Measurements from ENCODE around the gene PINK1.
"Not testable (repeated sequence)": the region's sequence is repeated elsewhere in the genome, so short reads cannot be mapped to it uniquely, and the experiment has no call there.

Gene PINK1

GRCh38 chr1:20633190-20634064 is at the start of gene PINK1:
Gene PINK1 (plus strand): TSS chr1:20633458. CDS start chr1:20633549, 91 bp downstream.
- DNase-seq = peak; percentile 82

DNA sequence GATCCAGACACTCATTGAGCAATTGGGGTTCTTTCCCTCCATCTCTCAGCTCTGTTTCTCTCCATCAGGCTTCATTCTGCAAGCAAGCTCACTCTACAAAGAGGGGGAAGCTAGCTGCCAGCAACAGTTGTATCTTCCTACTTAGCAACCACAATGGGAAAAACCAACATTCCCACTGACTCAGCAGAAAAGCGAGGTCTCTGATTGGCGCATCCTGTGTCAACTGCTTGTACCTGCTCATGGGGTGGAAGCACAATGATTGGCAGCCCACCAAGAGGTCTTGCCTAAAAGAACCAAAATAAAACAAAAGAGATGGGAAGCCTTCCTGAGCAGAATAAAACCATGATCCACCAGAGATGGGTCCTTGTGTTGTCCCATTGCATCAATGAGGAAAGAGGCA is 48.4 kb upstream of the PINK1 start:
- DNase-seq = no peak

DNA sequence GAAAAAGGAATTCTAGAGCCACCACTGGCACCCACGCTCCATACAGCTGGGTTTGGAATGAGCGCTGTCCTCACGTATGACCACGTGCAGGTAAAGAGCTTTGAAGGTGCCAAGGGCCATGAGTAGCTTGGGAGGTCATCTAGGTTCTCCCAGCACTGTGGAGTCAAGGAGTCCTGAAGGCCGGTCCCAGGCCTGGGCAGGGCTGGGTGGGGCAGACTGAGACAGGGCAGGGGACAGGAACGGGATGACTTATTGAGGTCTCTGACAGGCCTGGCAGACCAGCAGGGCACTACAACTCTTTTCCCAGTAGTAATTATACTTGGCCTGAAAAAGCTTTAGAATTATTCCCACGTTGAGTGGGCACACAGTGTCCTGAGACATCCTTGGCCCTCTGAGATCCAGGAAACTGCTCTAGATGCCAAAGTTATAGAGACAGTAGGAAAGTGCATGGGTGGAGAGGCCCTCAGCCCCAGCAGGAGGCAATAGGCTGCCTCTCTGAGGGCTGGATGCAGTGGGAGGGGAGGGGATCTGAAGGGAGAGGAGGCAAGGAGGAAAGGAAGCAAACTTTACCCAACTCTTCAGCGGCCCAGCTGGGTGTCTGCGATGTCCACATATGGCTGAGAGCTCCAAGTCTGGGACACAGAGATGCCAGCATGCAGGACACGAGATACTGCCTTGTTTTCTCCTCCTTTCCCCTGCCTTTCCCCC is 46.2 kb upstream of the PINK1 start:
- DNase-seq = no peak

DNA sequence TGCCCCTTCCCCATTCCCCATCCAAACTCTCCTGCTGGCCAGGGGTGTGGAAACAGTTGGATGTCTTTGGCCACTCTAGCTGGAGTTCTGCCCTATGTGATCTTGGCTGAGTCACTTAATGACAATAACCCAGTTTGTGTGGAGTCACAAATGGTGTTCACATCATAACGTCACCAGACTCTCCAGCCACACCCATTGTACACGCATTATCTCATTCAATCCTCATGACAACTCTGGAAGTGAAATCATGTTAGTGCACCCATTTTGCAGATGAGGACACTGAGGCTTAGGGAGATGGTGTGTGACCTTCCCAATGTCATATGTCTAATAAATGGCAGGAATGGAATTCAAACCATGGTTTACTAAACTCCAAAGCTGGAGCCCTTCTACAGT is 45.6 kb upstream of the PINK1 start:
- DNase-seq = no peak

DNA sequence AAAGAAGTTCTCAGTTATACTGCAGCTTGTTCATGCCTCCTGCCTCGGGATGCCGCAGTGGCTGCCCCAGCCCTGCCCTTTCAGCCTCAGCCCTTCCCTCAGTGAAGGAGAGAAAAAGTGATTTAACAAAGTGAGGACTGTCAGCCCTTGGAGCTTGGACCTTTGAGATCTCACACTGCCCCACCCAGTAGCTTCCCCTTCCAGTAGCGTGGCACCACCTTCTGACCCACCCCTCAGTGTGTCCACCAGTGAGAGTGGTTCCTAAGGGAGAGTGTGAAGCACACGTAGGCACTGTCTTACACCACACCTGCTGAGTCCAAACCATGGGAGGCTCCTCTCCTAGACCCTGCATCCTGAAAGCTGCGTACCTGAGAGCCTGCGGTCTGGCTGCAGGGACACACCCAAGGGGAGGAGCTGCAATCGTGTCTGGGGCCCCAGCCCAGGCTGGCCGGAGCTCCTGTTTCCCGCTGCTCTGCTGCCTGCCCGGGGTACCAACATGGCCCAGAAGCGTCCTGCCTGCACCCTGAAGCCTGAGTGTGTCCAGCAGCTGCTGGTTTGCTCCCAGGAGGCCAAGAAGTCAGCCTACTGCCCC is 44.5 kb upstream of the PINK1 start, which contains the start of gene CDA:
Gene CDA, plus strand, starts transcription at position 464 of the 592 bp plus-strand sequence. Its CDS starts 33 bp downstream, at position 497.
- no peak for DNase-seq

GRCh38 chr1:20589331-20590278 is 43.7 kb upstream of the PINK1 start:
- no peak for DNase-seq

- DNase-seq = no peak
Observed at GRCh38 chr1:20590306-20590777, 42.9 kb upstream of the PINK1 start.

DNA sequence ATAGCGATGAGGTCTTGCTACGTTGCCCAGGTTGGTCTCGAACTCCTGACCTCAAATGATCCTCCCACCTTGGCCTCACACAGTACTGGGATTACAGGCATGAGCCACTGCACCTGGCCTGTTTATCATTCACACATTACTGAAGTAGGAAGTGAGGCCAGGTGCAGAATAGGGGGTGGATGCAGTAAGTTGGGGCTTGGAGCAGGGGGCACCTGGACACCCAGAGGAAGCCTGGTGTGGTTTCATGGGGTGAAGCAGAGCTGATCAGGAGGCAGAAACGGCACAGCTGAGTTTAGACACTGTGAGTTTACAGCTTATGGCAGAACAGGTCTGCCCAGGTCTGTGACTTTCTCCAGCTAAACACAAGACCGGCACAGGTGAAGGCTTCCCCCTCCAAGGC is 39.5 kb upstream of the PINK1 start:
- no peak for DNase-seq

- DNase-seq = no peak
Observed at GRCh38 chr1:20594746-20595145, 38.5 kb upstream of the PINK1 start.

DNA sequence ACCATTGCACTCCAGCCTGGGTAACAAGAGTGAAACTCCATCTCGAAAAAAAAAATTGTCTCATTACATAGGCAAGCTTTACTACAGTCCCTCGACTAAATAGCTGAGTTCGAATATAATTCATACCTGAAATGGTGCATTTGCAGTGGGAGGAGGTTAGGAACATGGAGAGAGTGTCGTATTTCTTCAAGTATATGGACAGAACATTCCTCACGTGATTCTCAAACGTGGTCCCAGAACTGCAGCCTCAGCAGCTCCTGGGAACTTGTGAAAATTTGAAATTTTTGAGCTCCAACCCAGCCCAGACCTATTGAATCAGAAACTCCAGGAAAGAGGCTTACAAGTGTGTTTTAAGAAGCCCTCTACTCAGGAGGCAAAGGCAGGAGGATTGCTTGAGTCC is 37.2 kb upstream of the PINK1 start:
- no peak for DNase-seq

DNA sequence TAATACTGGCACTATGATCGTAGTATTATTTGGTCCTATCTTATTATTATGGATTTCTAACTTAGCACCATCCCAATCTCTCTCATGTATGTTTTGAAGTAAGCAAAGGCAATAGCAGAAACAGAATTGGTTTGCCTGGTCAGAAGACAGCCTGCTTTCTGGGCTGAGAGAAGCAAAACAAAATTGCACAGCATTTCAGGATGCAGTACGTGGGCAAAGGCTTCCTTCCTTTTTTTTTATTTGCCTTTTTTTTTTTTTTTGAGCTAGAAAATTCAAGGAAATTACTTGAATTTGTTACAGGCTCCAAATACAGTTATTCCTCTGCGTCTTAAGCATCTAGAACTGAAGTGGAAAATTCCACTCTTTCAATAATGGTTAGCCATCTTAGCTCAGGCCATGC is 35.6 kb upstream of the PINK1 start:
- DNase-seq = no peak

- no peak for DNase-seq
Observed at GRCh38 chr1:20600156-20600555, 33.1 kb upstream of the PINK1 start.

- DNase-seq = no peak
Observed at GRCh38 chr1:20601129-20601825, 32.0 kb upstream of the PINK1 start.

DNA sequence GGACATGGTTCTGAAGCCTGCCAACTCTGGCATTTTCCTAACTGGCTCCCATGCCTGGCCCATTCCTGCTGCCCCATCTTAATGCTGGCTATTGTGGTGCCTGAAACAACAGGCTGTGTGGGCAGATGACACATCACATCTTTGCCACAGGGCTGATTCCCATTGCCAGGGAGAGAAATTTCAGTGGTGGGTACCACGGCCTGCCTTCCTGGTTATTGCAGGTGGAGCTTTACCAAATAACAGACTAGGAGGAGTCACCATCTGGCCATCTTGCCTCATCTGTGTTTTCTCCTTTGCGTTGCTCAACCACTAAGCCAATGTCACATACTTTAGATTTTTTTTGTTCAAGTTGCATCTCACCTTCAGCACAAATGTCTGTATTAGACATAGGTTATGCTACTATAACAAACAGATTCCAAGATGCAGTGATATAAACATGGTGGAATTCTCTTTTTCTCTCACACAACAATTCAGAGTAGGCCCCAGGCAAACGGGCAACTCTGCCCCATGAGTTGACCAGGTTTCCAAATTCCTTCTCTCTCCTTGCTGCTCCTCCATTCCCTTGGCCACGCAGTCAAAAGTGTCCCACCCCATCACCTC is 30.3 kb upstream of the PINK1 start:
- no peak for DNase-seq

- DNase-seq = no peak
Observed at GRCh38 chr1:20603504-20604464, 29.5 kb upstream of the PINK1 start.

DNA sequence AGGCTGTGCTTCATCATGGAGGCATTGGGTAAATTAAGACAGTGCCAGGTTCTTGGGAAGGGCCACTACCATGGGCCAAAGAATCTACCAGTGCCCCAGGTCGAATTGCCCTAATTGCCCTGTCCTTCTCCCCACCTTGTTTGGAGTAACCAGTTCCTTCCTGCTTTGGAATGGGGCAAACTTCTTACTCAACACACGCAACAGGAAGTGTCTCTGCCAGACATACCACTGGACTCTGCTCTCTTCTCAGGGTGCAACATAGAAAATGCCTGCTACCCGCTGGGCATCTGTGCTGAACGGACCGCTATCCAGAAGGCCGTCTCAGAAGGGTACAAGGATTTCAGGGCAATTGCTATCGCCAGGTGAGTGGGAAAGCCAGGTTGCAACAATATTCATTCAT is 28.6 kb upstream of the PINK1 start:
- no peak for DNase-seq

DNA sequence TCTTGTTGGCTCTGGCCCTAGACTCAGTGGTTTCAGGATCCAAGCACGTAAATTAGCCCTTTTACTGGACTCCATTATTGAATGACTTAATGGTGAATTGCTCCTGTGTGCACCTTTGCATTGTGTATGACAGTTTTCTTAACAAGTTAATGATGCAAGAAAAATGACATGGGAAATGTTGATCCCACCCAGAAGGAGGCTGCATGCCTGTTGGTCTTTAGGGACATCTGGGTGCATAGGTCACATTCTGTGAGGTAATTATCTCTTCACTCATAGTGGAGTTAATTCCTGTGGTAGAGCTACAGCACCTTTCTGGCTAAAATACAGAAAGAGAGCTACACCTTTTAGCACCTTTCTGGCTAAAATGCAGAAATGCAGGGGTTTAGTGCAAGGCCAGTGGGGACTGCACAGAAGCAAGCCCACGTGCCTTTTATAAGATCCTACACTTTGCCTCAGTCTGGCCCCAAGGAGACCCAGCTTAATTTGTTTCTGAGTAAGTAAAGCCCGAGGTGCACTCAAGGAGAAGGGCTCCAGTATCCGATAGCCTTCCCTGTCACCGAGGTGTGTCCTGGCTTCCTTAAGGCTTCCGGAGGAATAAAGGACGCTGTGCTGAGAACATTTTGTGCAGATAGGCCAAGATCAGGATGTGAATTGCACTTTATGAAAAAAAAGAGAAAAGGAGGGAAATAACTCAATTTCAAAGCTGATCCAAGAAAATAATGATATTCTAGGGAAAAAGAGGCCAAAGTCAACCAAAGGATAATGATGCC is 26.3 kb upstream of the PINK1 start:
- DNase-seq = not testable (repeated sequence)

- no peak for DNase-seq
Observed at GRCh38 chr1:20609541-20609940, 23.7 kb upstream of the PINK1 start.

DNA sequence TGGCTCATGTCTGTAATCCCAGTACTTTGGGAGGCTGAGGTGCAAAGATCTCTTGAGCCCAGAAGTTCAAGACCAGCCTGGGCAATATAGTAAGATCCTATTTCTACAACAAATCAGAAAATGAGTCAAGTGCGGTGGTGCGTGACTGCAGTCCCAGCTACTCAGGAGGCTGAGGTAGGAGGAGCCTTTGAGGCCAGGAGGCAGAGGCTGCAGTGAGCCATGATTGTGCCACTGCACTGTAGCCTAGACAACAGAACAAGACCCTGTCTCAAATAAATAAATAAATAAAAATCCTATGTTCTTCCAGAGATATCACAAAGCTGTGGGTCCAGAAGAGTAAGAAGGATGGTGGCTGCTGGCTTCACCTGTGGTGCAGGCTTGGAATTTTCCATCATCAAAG is 22.3 kb upstream of the PINK1 start:
- no peak for DNase-seq
